GM12878 (cell line): ENCODE data around the gene DPY30. TPM values are rescaled to one million over a fixed set of nuclear protein-coding genes. Genes with fewer than 3 reads are reported as not detected.
A peak's percentile ranks its signal among the peaks of the same experiment; 100 is the strongest.

Source experiments
- ATAC-seq: fragments of 200-7000 bp; cut with Tn5 transposase; 3 replicates; pipeline ENCODE4 v1.9.1; 2020; ENCODE audit warnings: mild to moderate bottlenecking, moderate library complexity
- BruUV-seq: library from RNA; stranded (reverse); fragments of 400-500 nt; replicated peaks from 2 replicates; lab custom pipeline; 2021; lab: Mats Ljungman, UMichigan
- CTCF ChIA-PET: fragments of 300-600 bp; sonication (Branson Sonifier 250); formaldehyde crosslinking; extraction: SDS; loops from one replicate; lab custom pipeline; 2021; ENCODE audit warnings: inconsistent platforms; lab: Yijun Ruan, JAX
- POLR2A ChIA-PET: fragments of 350-600 bp; formaldehyde crosslinking; extraction: SDS; loops from one replicate; lab custom pipeline; 2021; ENCODE audit warnings: inconsistent platforms; lab: Charles Lee
- RAD21 ChIA-PET: fragments of 300-600 bp; sonication (Branson Sonifier 250); formaldehyde crosslinking; loops from one replicate; lab custom pipeline; 2023; ENCODE audit warnings: antibody characterized with exemption; ENCODE audit not compliant: unreplicated experiment; lab: Charles Lee
- SMC1A ChIA-PET: fragments of 300-600 bp; sonication (Branson Sonifier 250); formaldehyde crosslinking; loops from one replicate; lab custom pipeline; 2023; ENCODE audit not compliant: unreplicated experiment, uncharacterized antibody; lab: Charles Lee
- DNase-seq: peaks from one replicate; pipeline ENCODE4 v3.0.0-alpha.2; 2011; ENCODE audit warnings: low read depth, low spot score
- FAIRE-seq: peaks from 3 replicates; lab custom pipeline; 2011; peaks lifted over from hg19 to GRCh38; lab: Jason Lieb, UNC
- H2AFZ ChIP-seq: 2 replicates; pipeline ENCODE4 v1.6.0; 2011; ENCODE audit warnings: low read depth, low read length, control low read depth; ENCODE audit not compliant: control insufficient read depth
- H3K27ac ChIP-seq: 2 replicates; pipeline ENCODE4 v1.5.1; 2011; ENCODE audit warnings: control low read depth; ENCODE audit not compliant: control insufficient read depth, insufficient read depth
- H3K27me3 ChIP-seq, 2 experiments: replicated peaks in 1 of 2; 2 replicates each; pipeline versions ENCODE4 v1.6.0 to v1.6.1; 2011; ENCODE audit warnings: low read length in 1 of 2; ENCODE audit not compliant: control insufficient read depth in 2 of 2, insufficient read depth in 2 of 2
- H3K36me3 ChIP-seq, 2 experiments: 2 replicates each; pipeline ENCODE4 v1.5.1; 2011; ENCODE audit warnings: low read length in 1 of 2; ENCODE audit not compliant: control insufficient read depth in 2 of 2, insufficient read depth in 2 of 2
- H3K4me1 ChIP-seq: 2 replicates; pipeline ENCODE4 v1.6.1; 2011; ENCODE audit warnings: mild to moderate bottlenecking, low read length, moderate library complexity, mixed read lengths; ENCODE audit not compliant: control insufficient read depth, insufficient read depth
- H3K4me2 ChIP-seq: 2 replicates; pipeline ENCODE4 v1.6.0; 2011; ENCODE audit warnings: control low read depth; ENCODE audit not compliant: control insufficient read depth, insufficient read depth
- H3K4me3 ChIP-seq: fragments of 200-600 bp; sonication (generic); 2 replicates; pipeline ENCODE4 v1.5.1; 2016
- H3K79me2 ChIP-seq: 2 replicates; pipeline ENCODE4 v1.6.0; 2011; ENCODE audit warnings: low read length; ENCODE audit not compliant: control insufficient read depth, insufficient read depth
- H3K9ac ChIP-seq: 2 replicates; pipeline ENCODE4 v1.8.0; 2011; ENCODE audit warnings: low read length, control low read depth, mixed read lengths; ENCODE audit not compliant: control insufficient read depth, insufficient read depth
- H3K9me3 ChIP-seq: replicated peaks from 3 replicates; pipeline ENCODE4 v1.5.1; 2011; ENCODE audit warnings: mild to moderate bottlenecking, low read length; ENCODE audit not compliant: control insufficient read depth, insufficient read depth
- H4K20me1 ChIP-seq: 2 replicates; pipeline ENCODE4 v1.6.0; 2011; ENCODE audit not compliant: control insufficient read depth, insufficient read depth
- ATF3 ChIP-seq: IDR thresholded peaks from 2 replicates; pipeline ENCODE4 v1.6.1; 2011; ENCODE audit warnings: low read depth, mild to moderate bottlenecking, low read length, moderate library complexity, borderline replicate concordance; ENCODE audit errors: extremely low read depth
- ATF7 ChIP-seq: fragments of 450-650 bp; IDR thresholded peaks from 2 replicates; pipeline ENCODE4 v1.6.1; 2016; ENCODE audit warnings: low read depth, mild to moderate bottlenecking
- E4F1 ChIP-seq: fragments of 450-650 bp; IDR thresholded peaks from 2 replicates; pipeline ENCODE4 v1.6.1; 2018; ENCODE audit warnings: borderline replicate concordance, mild to moderate bottlenecking; ENCODE audit not compliant: partially characterized antibody
- POU2F2 ChIP-seq: IDR thresholded peaks from 3 replicates; pipeline ENCODE4 v1.6.1; 2011; ENCODE audit warnings: low read depth, mild to moderate bottlenecking, low read length, borderline replicate concordance
- WGBS: methylation state at CpG from one replicate; pipeline ENCODE4 v1.1.6; 2016; ENCODE audit warnings: low lambda C conversion rate; ENCODE audit not compliant: insufficient replicate concordance, insufficient coverage; ENCODE audit errors: missing lambda C conversion rate; 5-methylcytosine and 5-hydroxymethylcytosine counted together
- in situ Hi-C: fragments of 300-500 bp; cut with MboI; formaldehyde crosslinking; loops from 9 replicates; pipeline ENCODE4 v1.14.3; 2018; ENCODE audit warnings: mixed read lengths
- intact Hi-C: fragments of 100-400 bp; cut with micrococcal nuclease; formaldehyde crosslinking; loops from one replicate; pipeline ENCODE4 v1.14.2; 2022; ENCODE audit not compliant: unreplicated experiment
- polyA plus RNA-seq, 11 experiments: library from polyadenylated mRNA; depleted of rRNA in 4 of 11; unstranded in 6 of 11; stranded (reverse) in 5 of 11; fragments of >200 nt; fragmentation: Nextera tagmentation in 4 of 11; fragmentation: Illumina TruSeq in 1 of 11; extraction: Ambion mirVana in 4 of 11; extraction: Trizol in 1 of 11; gene quantifications; 1 replicate in 1 of 11; 2 replicates in 10 of 11; pipeline versions ENCODE4 v1.2.1 to v1.2.3, GENCODE V29; 2011 to 2016; ENCODE audit warnings: inconsistent platforms in 2 of 11, missing spikeins in 2 of 11, low read depth in 1 of 11
- total RNA-seq, 4 experiments: library from RNA; depleted of rRNA in 3 of 4; stranded (reverse); fragments of >200 nt in 3 of 4; fragmentation: Illumina TruSeq in 1 of 4; extraction: Trizol in 1 of 4; gene quantifications; 2 replicates each; pipeline versions ENCODE4 v1.2.1 to v1.2.3, GENCODE V29; 2013 to 2021

DPY30 gene
- total and polyA plus RNA-seq, 10 of the 15 experiments (the other 5 are each of a cell fraction or from before 2014, with no cell fraction given) = 45.8 to 307 (median 89.2) TPM

GRCh38 chr2:31986906-31987305 is 52.7 kb downstream of the DPY30 start (continued):
- TF ChIP-seq ATF3 = no peak

GRCh38 chr2:31983762-31984467 is 55.7 kb downstream of the DPY30 start:
- no peak overlapping the region for H3K4me2 ChIP-seq
- SMC1A ChIA-PET = no interaction called here
- no peak for ATAC-seq
- CTCF ChIA-PET = no interaction called here
- H3K9ac ChIP-seq = no peak overlapping the region
- H3K27ac ChIP-seq = no peak overlapping the region
- H2AFZ ChIP-seq = no peak overlapping the region
- no peak for FAIRE-seq
- no peaks in the 10 kb centered on the region for H4K20me1 ChIP-seq
- H3K79me2 ChIP-seq = peaks cover 72% of the 10 kb centered on the region
- TF ChIP-seq ATF7 = peak; percentile 27; the same call in 1 of the 2 replicates
- TF ChIP-seq E4F1 = no peak
- TF ChIP-seq POU2F2 = no peak
- H3K4me1 ChIP-seq = peaks cover 7% of the 10 kb centered on the region; the same call in 1 of the 2 replicates
- H3K36me3 ChIP-seq = no peaks in the 10 kb centered on the region; a peak in 1 of 4 replicates
- BruUV-seq = no TSS peak
- DNase-seq = no peak
- H3K4me3 ChIP-seq = no peak overlapping the region
- H3K9me3 ChIP-seq = peaks cover 2% of the 10 kb centered on the region; the same call in 2 of the 3 replicates
- in situ Hi-C loops = no loop called here
- intact Hi-C loops = no loop called here
- POLR2A ChIA-PET = no interaction called here
- 98% methylated on average over 5 of the region's 5 CpGs for WGBS
- H3K27me3 ChIP-seq = no peaks in the 10 kb centered on the region
- RAD21 ChIA-PET = no interaction called here
